ENCODE results near the gene AFG3L2.
A peak's percentile ranks its signal among the peaks of the same experiment; 100 is the strongest.
"Not testable (repeated sequence)": the region's sequence is repeated elsewhere in the genome, so short reads cannot be mapped to it uniquely, and the experiment has no call there.

Gene AFG3L2

DNA sequence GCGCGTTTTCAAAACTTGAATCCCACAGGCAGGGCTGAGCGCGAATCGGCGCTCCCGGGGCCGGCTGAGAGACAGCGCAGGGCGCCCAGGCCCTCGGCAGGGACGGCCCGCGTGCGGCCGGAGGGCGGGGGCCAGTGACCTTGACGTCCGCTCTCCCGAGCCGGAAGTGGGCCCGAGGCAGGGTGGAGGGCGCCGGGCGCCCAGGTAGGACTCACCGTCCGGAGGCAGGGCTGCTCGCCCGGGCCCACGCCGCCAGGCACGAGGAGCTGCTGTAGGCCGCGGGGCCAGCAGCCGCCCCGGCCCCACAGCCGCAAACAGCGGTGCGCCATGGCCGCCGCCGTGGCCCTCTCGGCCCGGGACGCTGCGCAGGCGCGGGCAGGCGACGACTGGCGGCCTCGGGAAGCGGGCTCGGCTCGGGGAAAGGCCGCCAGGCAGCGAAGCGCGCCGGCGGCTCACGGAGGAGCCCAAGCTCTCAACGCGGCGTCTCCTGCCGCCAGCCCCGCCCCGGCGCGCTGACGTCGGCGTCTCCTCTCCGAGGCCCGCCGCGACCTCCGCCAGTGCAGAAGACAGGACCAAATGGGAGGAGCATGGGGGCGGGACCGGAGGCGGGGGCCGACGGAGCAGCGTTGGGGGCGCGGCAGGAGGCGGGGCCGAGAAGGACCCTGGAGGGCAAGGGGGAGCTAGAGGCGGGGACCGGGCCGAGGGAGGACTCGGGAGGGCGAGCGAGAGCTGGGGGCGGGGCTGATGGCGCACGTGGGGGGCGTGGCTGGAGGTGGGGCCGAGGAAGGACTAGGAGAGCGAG lies at the start of gene AFG3L2:
TSS of gene AFG3L2 (minus strand) at position 474 of the 802 bp plus-strand sequence. CDS start at position 329, 145 bp downstream.
- DNase-seq = no peak

DNA sequence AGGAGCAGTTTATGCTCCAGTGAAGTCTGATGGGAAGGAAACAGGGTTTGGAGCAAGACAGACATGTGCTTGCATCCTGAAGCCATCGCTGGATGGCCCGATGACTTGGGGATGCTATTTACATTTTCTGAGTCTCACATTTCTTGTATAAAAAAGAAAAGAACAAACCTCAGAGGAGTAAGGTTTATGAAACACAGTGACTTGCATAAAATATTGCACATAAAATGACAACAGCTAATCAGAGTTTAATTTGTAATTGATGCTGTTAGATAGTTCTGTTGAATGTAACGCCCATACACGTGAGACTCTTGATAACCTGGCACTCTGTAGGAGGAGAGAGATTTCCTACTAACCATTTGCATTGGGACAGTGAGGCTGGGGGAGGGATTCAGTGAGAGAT lies 47.2 kb upstream of the AFG3L2 start:
- DNase-seq = no peak

DNA sequence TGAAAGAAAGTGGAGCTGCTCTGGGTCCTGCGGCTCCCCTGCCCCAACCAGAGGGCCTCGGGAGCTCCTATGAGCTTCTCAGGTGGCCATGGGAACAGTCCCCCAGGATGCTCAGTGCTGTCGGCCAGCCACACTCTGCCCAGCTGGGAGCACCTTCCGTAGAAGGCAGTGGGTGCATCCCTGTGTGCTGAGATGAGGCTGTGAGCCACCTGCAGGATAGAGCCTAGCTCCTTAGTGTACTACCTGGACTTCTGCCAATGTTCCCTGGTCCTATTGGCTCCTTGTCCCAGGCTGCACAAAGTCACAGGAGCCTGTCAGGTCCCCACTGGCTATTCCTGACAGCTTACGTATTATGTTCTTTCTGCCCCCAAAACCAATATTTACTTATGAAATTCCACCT lies 46.8 kb upstream of the AFG3L2 start:
- DNase-seq = no peak

DNA sequence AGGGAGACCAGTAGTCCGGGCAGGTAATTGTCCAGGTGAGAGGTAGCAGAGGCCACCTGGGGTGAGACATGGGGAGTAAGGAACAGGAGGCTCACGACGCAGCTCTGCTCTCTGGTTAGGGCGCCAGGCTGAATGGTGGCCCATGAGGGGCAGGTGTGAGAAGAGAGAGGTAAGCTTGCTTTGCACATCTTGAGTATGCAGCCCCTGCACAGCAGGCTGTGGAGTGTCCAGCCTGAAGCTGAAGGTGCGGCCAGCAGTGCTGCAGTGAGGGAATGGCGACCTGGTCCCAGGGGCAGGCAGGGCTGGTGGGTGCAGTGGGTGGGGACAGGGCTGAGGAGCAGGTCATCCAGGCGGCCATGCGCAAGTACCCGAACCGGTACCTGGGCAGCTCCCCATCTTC lies 46.4 kb upstream of the AFG3L2 start:
- DNase-seq = no peak

DNA sequence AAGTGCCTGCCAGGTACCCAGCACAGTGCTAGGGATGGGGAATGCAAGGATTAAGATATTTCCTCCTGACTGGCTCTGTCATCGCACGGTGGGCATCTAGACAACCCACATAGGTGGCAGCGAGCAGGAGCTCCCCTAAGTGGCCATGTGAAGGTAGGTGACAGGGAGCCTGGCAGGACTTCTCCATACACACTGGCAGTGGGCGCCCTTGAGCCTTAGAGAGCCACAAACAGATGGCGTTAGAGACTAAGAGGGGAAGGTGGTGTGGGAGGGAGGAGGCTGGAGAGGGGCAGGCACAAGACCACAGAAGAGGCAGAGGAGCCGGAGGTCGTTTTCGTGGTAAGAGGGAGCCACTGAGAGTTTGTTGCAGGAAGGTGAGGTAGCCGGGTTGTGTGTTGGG lies 45.9 kb upstream of the AFG3L2 start:
- no peak for DNase-seq

DNA sequence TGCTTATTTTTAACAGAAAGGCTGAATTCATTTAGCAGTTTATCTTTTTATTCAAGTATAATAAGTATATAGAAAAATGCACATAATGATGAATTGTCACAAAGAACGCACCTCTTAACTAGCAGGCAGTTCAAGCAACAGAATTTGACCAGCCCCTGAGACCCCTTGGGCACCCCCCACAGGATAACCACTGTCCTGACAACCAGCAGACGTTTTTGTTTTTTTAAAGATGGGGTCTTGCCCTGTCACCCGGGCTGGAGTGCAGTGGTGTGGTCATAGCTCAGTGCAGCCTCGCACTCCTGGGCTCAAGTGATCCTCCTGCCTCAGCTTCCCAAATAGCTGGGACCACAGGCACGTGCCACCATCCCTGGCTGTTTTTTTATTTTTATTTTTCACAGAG lies 44.7 kb upstream of the AFG3L2 start:
- no peak for DNase-seq

DNA sequence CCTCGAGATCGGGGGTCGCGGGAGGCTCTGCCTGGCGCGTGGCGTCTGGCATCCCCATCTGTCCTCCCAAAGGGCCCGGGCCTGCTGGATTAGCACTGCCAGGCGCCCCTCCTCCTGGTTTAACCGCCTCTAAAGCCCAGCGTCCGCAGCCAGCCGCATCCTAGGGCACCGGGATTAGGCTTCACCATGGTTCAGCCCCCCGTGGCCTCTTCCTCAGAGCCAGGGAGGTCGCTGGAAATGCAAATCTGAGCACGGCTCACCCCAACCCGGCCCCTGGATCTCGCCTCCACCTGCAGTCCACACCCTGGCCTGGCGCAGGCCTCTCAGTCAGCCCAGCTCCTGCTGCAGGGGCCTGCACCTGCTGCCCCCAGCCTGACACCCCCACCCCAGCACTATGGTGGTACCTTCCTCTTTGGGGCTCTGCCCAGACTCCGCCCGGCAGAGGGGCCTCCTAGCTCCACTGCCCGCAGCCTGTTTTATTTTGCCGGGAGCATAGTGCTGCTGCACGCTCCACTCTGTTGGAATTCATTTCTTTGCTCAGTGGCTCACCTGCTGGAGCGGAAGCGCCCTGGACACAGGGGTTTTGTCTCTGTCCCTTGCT lies 43.9 kb upstream of the AFG3L2 start:
- DNase-seq = no peak

DNA sequence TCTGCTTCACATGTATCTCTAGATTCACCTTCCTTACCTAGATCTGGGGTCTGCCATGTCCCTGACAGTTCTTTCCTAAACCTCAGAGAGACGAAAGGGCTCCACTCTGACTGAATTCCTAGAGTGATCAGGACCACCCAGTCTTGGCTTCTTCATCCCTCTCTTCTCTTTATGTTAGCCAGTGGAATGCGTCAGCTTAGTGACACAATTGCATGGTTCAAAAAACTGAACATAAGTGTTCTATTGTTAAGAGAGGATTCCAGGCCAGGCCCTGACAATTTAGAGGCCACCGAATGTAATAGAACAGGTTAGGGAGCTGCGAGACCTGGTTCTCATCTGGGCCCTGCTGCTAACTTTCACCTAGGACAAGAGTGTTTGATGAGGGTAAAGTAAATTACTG lies 40.7 kb upstream of the AFG3L2 start:
- peak; percentile 78 for DNase-seq

DNA sequence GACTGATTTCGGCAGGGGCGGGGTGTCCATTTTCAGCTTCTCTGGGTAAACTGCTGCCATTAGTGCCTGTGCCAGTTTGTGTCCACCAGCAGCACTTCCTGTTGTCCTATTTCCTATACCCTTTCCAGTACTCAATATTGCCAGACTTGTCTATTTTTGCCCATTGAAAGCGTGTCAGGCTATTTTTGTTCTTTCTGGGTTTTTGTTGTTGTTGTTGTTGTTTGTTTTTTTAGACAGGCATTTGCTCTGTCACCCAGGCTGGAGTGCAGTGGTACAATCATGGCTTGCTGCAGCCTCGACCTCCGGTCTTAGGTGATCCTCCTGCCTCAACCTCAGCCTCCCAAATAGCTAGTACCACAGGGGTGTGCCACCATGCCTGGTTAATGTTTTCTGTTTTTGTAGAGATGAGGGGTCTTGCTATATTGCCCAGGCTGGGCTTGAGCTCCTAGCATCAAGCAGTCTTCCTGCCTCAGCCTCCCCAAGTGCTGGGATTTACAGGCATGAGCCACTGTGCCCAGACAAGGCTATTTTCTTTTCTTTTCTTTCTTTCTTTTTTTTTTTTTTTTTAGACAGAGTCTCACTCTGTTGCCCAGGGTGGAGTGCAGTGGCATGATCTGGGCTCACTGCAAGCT lies 39.2 kb upstream of the AFG3L2 start:
- DNase-seq = no peak

DNA sequence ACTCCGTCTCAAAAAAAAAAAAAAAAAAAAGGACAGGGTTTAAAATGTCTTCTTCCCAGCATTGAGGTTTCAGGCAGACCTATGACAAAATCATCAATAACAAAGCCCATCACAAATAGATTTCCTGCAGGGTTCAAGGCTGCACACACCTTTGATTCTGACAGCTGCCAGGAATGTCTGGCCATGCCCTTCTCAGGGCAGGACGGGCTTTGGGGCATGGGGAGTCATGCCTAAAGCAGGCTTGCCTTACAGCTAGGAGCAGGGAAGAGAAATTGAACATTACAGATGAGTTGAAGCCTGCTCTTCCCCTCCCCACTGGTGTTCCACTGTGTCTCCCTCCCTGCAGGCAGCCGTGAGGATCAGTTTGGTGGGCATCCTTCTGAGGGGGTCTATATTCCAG lies 34.4 kb upstream of the AFG3L2 start:
- DNase-seq = no peak

DNA sequence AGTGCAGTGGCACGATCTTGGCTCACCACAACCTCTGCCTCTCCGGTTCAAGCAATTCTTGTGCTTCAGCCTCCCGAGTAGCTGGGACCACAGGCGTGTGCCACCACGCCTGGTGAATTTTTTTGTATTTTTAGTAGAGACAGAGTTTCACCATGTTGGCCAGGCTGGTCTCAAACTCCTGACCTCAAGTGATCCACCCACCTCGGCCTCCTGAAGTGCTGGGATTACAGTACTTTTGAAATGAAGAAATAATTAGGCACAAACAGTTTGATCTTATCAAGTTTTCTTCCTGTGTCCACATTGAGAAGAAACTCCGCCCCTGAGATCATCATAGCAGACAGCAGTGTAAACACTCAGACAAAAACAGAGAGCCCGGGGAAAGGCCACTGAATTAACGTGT lies 33.7 kb upstream of the AFG3L2 start:
- not testable (repeated sequence) for DNase-seq

DNA sequence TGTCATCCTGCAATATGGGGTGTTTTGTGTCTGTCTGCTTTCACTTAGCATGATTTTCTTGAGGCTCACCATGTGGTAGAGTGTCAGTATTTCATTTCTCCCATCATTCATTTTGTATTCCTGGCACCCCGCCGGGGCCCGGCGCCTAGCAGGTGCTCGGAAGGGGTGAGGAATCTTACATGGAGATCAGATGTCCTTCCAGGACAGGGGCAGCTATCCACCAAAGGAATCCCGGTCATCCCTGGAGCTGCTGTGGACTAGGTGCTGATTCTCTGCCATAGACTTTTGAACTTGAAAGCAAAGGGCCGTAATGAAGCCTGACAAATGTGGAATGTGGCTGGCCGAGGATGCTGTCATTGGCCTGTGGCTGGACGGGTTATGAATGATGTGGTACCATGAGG lies 33.1 kb upstream of the AFG3L2 start:
- no peak for DNase-seq

DNA sequence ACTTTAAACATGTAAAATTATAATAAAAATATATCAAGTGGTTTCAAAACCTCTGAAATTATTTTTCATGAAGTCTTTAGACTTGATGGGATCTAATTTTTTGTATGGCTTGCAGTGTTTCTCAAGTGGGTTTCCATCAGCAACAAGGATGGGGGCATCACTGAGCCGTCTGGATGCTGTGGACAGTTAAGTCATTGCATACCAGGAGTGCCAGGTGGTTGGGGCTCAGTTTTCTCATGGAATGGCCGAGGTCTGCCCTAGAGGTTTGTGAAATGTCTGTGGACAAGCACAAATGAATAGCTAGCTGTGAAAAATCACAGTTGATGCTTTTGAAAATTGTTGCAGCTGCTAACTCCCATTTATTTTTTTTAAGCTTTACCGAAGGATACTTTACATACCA lies 32.4 kb upstream of the AFG3L2 start:
- peak; percentile 63 for DNase-seq

DNA sequence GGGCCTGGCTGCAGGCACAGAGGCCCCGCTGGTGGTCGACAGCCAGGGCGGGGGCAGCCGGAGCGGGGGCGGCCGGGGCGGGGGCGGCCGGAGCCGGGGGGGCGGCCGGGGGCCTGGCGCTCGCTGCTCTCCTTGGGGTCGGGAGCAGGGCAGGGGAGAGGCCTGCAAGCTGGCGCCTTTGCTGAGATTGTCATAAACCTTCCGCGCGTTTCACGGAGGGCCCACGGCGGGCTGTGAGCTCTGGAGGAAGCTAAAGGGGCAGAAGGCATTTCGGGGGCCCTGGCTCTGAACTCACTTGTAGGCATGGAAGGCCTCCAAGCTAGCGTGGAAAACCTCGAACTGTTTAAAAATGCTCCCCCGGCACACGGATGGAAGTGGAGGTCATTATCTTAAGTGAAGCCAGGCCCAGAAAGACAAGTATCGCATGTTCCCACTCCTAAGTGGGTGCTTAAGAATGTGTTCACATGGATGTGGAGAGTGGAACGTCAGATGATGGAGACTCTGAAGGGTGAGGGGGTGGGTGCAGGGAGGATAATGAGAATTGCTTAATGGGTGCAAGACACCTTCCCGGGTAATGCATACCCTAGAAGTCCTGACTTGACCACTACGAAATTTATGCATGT lies 31.3 kb upstream of the AFG3L2 start:
- no peak for DNase-seq

DNA sequence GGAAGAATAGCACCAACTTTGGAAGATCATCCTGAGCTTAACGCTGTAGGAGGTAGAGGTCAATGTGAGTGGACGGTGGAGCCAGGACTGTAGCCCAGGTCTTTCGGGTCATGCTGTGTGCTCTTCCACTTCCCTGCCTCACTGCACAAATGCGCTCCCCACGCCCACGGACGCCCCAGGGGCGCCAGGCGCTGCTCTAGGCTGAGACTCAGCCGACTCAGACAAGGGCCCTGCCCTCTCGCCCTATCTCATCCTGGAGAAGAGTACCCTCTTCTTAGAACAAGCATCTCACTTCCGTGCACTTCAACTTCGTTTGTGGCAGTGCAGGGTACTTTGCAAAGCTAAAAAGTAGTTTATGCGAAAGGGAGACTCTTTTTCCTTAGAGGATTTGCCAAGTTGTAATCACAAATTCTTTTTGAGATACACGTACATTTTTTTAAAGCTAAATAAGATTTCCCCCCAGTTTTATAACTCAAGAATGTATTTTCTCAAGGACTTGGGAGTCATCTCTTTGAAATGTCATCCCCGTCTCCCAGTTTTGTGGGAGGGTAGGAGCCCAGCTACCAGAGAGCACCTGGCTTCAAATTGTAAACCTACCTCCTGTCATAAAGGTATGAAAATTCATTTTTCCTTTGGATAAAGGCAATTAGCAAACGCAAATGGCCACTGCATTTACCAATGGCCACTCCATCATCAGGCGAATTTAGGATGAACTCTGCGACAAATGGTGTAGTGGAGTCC lies 29.5 kb upstream of the AFG3L2 start:
- no peak for DNase-seq

DNA sequence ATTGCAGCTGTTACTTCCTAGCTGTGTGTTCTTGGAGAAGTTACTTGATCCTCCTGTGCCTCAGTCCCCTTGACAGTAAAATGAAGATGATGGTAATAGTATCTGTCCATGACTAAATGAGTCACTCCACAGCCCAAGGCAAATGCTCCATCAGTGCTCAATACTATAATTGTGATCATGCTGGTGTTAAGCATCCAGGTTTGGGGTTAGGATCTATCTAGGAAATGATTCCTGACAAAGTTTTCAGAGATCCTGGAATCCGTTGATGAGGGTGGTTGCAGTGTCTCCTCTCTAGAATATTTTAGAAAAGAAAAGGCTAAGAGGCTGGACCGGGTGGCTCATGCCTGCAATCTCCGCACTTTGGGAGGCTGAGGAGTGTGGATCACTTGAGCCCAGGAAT lies 28.0 kb upstream of the AFG3L2 start:
- no peak for DNase-seq

DNA sequence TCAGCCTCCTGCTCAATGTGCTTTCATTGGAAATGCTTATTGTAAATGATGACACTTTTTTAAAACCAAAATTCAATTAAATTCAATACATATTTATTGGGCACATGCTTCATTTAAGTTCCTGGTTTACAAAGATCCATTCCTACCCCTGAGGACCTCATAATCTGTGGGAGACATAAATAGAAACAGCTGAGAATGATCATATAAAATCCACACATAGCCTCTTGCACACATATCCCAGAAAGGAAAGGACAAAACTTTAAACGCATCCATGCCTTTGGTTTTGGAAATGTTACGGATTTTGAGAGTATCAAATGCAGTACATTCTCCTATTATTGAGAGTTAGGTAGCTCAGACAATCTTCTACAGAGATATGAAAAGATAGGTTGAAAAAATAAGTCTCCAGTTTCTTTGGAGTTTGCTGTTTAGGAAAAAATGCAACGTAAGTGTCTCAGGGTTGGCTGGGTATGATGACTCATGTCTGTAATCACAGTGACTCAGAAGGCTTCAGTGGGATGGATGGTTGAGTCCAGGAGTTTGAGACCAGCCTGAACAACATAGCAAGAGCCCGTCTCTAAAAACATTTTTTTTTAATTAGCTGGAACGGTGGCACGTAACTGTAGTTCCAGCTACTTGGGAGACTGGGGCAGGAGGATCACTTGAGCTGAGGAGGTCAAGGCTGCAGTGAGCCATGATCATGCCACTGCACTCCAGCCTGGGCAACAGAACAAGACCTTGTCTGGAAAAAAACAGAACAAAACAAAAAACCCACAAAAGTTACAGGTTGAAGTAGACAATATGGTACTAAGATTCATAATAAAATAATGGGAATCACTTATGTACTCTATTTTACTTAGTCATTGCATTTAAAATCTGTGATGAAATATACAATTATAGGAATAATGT lies 26.8 kb upstream of the AFG3L2 start:
- DNase-seq = peak; percentile 71

DNA sequence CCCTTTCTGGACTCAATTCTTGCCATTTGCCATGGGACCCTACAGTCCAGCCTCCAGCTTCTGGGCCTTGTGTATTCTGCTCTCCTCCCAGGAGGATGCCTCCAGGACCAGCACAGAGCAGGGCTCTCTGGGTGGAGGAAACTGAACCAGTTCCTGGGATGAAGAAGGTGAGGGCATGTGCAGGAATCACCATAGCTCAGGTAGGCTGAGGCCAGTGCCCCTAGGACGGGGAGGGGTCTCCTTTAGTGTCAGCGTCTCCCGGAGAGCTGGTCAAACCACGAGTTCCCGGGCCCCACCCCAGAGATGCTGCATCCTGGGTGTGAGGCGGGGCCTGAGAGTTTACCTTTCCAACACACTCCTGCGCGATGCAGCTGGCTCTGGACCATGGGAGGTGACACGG lies 24.9 kb upstream of the AFG3L2 start:
- peak; percentile 54 for DNase-seq

DNA sequence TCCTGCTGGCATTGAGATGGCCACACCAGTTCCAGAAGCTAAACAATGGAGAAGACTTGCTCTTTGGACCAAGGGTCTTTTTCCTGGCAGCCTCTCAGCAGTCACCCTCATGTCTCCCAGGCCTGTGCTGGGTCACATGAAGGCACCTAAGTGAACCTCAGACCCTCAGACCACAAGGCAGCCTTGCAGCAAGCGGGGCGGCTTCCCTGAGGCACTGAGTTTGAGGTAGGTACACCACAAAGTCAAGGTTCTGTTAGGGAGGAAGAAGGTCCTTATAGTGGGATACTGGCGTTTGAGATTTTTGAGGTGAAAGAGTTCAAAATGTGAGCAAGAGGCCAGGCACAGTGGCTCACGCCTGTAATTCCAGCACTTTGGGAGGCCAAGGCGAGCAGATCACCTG lies 22.2 kb upstream of the AFG3L2 start:
- no peak for DNase-seq

DNA sequence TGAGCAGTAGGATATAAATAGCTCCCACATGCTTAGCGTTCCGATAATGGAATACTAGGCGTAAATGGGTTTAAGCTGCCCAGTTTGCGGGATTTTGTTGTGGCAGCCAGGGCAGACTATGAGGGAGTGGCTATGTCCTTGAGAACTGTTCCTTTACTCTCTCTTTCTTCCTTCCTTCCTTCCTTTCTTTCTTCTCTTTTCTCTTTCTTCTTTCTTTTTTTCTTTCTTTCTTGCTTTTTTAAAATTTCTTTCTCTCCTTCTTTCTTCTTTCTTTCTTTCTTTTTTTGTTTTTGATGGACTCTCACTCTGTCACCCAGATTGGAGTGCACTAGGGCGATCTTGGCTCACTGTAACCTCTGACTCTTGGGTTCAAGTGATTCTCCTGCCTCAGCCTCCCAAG lies 21.6 kb upstream of the AFG3L2 start:
- no peak for DNase-seq

DNA sequence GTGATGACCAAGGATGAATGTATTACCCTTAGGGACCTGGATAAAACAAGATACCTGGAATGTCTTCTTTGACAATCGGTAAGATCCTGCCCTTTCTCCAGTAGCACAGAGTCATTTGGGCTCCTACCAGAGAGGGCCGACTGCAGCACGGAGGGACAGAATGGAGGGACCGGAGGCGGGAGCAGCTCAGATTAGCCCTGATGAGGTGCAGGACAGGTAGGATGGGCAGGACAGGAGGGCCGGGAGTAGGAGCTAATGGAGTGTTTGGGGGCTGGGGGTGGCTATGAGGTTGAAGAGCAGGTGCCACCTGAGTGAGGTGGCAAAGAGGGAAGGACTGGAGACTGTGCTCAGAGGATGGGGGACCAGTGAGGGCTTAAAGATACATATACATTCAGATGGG lies 20.8 kb upstream of the AFG3L2 start:
- no peak for DNase-seq

DNA sequence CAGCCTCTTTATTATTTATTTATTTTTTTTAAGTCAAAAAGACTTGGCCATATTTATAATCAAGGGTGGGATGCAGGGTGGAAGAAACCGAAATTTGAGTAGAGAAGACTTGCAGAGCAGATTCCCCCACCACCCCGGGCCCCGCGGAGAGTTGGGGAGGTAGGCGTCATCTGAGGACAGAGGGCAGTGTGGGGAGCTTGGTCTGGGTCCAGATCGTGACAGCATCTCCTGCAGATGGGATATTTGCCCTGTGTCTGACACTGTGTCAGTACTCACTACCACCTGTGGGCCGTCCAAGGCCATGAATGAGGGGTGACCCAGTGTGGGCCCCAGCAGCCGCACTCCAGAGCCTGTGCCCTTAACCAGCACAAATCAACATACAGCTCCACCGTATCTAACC lies 20.2 kb upstream of the AFG3L2 start:
- no peak for DNase-seq
